Dendritic cell treated with granulocyte-macrophage colony-stimulating factor and Interleukin-4, amounts not matched to agents 40 ng/mL and 50 ng/mL, for 4 days (primary cell): Measurements from ENCODE around the gene RPS19BP1.

Source experiments
- H3K27ac Mint-ChIP-seq: one replicate; pipeline ENCODE4 v1.8.0; 2022; ENCODE audit warnings: mild to moderate bottlenecking, mixed read lengths
- H3K27me3 Mint-ChIP-seq: one replicate; pipeline ENCODE4 v1.8.0; 2022; ENCODE audit warnings: mild to moderate bottlenecking, mixed read lengths
- H3K36me3 Mint-ChIP-seq: one replicate; pipeline ENCODE4 v1.8.0; 2022; ENCODE audit warnings: low read depth, mixed read lengths
- H3K4me1 Mint-ChIP-seq: one replicate; pipeline ENCODE4 v1.8.0; 2022; ENCODE audit warnings: low read depth, mixed read lengths
- H3K4me3 Mint-ChIP-seq: one replicate; pipeline ENCODE4 v1.8.0; 2022; ENCODE audit warnings: mild to moderate bottlenecking, moderate library complexity, mixed read lengths
- H3K9me3 Mint-ChIP-seq: one replicate; pipeline ENCODE4 v1.8.0; 2022; ENCODE audit warnings: mixed read lengths
- intact Hi-C: fragments of 100-400 bp; cut with micrococcal nuclease; formaldehyde crosslinking; loops from one replicate; pipeline ENCODE4 v1.15.0; 2022

The RPS19BP1 gene

DNA sequence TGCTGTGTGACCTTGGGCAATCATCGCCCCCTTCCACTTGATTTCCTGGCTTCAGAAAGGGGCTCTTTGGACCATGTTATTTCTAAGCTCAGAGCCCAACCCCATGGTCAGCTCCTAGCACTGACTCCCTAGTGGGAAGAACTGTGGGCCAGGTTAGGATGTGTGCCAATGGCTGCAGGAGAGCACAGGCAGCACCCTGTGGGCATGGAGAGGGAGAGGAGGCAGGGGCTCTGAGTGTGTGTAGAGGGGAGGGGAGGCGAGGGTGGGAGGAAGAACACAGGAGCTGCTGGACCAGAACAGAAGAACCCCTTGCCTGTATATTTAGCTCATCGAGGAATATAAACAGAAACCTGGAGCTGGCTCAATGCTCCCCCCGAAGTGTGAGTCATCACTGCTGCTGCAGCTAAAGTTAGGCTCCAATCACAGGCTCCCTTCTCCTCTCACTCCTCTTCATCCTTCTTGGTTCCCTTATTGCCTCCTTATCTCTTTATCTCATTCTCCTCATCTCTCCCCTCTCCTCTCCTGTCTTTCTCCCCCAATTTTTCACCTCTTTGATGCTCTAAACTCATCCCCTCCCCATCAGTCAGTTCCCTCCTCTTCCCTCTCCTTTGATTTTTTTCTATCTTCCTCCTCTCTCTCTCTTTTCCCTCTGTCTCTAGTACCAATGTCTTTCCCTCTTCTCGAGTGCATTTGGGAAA is 14.5 kb upstream of the RPS19BP1 start:
- Mint-ChIP-seq H3K27ac (no peak overlapping the region), H3K4me3 (no peak overlapping the region), H3K9me3 (no peaks in the 10 kb centered on the region), H3K36me3 (no peaks in the 10 kb centered on the region), H3K4me1 (peaks cover 5% of the 10 kb centered on the region), H3K27me3 (peaks cover 72% of the 10 kb centered on the region)
- intact Hi-C loops: no loop called here

DNA sequence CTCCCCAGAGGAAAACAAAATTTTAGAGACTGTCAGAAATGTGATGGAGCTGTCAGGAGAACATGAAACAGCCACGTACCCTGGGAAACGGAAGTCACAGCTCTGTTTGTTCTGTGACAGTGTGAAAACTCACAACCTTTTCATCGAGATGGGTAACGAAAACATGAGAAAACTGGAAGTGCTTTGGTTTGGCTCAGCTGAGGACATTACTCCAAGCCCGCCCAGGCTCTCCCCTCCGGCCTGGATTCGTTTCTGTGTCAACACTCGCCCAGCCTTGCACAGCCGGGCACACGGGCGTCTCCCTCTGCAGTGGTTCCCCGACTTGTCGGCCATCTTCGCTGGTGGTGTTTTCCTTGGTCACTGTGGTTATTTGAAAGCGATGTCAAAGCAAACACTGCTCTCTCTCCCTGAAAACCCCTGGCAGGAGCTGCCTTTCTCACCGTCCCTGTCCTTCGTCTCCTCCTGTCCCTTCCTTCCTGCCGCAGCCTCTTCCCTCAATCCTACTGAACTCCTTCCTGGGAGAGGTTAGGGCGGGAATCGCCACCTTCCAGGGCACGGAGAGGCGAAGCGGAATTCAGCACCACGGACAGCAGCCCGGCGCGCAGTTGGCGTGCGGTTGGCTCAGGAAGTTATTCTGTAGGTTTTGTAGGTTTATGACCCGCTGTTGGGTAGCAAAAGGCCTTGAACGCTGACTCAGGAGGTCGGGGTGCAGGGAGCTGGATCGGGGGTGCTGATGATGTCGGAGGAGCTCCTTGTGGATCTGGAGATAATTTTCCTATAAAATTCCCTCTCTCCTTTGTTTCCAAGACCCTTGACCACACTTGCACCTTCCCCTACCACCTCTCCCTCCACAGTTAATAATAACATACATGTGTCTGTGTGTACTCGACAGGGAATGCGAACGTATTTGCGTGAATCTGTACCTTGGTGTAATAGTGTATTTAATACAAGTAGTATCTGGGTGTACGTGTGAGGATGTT is 13.1 kb upstream of the RPS19BP1 start:
- no peak overlapping the region for H3K27ac Mint-ChIP-seq

DNA sequence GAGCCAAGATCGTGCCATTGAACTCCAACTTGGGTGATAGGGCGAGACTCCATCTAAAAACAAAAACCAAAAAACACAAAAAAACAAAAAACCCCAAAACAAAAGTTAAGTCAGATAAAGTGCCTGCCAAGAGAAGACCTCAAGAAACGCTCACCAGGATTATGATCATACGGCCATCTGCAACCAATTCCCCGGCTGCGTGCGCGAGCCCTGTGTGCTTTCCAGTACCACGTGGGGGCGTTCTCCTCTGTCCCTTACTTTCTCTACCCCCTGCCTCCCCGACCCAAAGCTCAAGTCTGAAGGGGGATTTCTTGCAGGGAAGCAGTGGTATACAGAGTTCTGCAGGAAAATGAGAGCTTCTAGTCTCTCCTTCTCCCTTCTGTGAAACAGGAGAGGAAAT is 10.5 kb upstream of the RPS19BP1 start:
- Mint-ChIP-seq H3K36me3 (no peaks in the 10 kb centered on the region), H3K27me3 (peaks cover 68% of the 10 kb centered on the region), H3K4me1 (peaks cover 5% of the 10 kb centered on the region), H3K27ac (no peak overlapping the region), H3K4me3 (no peak overlapping the region), H3K9me3 (no peaks in the 10 kb centered on the region)
- intact Hi-C loops: no loop called here

More for the DNA sequence above, 13.1 kb upstream of the RPS19BP1 start:
- H3K36me3 Mint-ChIP-seq: no peaks in the 10 kb centered on the region
- H3K9me3 Mint-ChIP-seq: no peaks in the 10 kb centered on the region
- no peak overlapping the region for H3K4me3 Mint-ChIP-seq
- H3K4me1 Mint-ChIP-seq: peaks cover 5% of the 10 kb centered on the region
- H3K27me3 Mint-ChIP-seq: peaks cover 65% of the 10 kb centered on the region
- intact Hi-C loops: no loop called here

GRCh38 chr22:39537975-39538374 is 5.4 kb upstream of the RPS19BP1 start:
- Mint-ChIP-seq H3K27ac (no peak overlapping the region), H3K27me3 (peaks cover 22% of the 10 kb centered on the region), H3K9me3 (no peaks in the 10 kb centered on the region), H3K36me3 (no peaks in the 10 kb centered on the region), H3K4me3 (no peak overlapping the region), H3K4me1 (peaks cover 10% of the 10 kb centered on the region)
- intact Hi-C loops: loop anchor here (5.0 kb wide), 1 partner anchor 269 kb away; no protein-coding TSS in a partner anchor

GRCh38 chr22:39536711-39537110 is 4.2 kb upstream of the RPS19BP1 start:
- Mint-ChIP-seq H3K27me3 (peaks cover 13% of the 10 kb centered on the region), H3K9me3 (no peaks in the 10 kb centered on the region), H3K27ac (no peak overlapping the region), H3K4me1 (peaks cover 15% of the 10 kb centered on the region), H3K36me3 (peaks cover 11% of the 10 kb centered on the region), H3K4me3 (no peak overlapping the region)
- intact Hi-C loops: loop anchor here (5.0 kb wide), 1 partner anchor 271 kb away; no protein-coding TSS in a partner anchor

GRCh38 chr22:39535831-39536449 is 3.4 kb upstream of the RPS19BP1 start:
- intact Hi-C loops: loop anchor here (5.0 kb wide), 1 partner anchor 271 kb away; no protein-coding TSS in a partner anchor
- H3K4me1 Mint-ChIP-seq: peaks cover 22% of the 10 kb centered on the region

GRCh38 chr22:39535357-39535725 is 2.8 kb upstream of the RPS19BP1 start:
- no peak overlapping the region for H3K4me3 Mint-ChIP-seq
- peaks cover 8% of the 10 kb centered on the region for H3K27me3 Mint-ChIP-seq
- intact Hi-C loops: loop anchor here (5.0 kb wide), 1 partner anchor 272 kb away; no protein-coding TSS in a partner anchor
- no peaks in the 10 kb centered on the region for H3K9me3 Mint-ChIP-seq
- no peak overlapping the region for H3K27ac Mint-ChIP-seq
- H3K4me1 Mint-ChIP-seq: peaks cover 28% of the 10 kb centered on the region
- H3K36me3 Mint-ChIP-seq: peaks cover 25% of the 10 kb centered on the region

More at GRCh38 chr22:39535831-39536449, 3.4 kb upstream of the RPS19BP1 start:
- H3K36me3 Mint-ChIP-seq: peaks cover 19% of the 10 kb centered on the region
- peaks cover 11% of the 10 kb centered on the region for H3K27me3 Mint-ChIP-seq
- H3K9me3 Mint-ChIP-seq: no peaks in the 10 kb centered on the region
- H3K27ac Mint-ChIP-seq: no peak overlapping the region
- no peak overlapping the region for H3K4me3 Mint-ChIP-seq

GRCh38 chr22:39534591-39535356 is 2.2 kb upstream of the RPS19BP1 start:
- H3K27me3 Mint-ChIP-seq: peaks cover 3% of the 10 kb centered on the region
- peaks cover 31% of the 10 kb centered on the region for H3K36me3 Mint-ChIP-seq
- no peak overlapping the region for H3K4me3 Mint-ChIP-seq
- no peaks in the 10 kb centered on the region for H3K9me3 Mint-ChIP-seq
- no peak overlapping the region for H3K27ac Mint-ChIP-seq
- intact Hi-C loops: loop anchor here (1.0 to 5.0 kb wide), 3 partner anchors 273 to 508 kb away; no protein-coding TSS in a partner anchor
- peaks cover 34% of the 10 kb centered on the region for H3K4me1 Mint-ChIP-seq

DNA sequence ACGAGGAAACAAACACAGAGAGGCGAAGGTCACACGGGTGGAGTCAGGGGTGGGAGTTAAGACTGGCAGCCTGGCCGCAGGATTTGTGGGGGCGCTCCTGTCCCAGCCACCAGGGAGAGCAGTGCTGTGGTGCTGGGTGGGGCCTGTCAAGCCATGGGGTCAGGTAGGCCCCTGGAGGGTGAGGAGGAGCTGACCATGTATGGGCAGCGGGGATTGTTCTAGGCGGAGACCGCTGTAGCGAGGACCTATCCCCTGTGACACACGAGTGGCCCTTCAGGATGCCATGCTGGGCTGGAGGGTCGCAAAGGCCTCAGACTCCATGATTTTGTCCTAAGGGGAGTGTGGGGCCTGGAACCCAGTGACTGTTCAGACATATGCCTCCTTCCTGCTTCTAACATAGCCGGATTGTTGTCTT is 1.6 kb upstream of the RPS19BP1 start:
- no peaks in the 10 kb centered on the region for H3K27me3 Mint-ChIP-seq
- no peak overlapping the region for H3K27ac Mint-ChIP-seq
- H3K36me3 Mint-ChIP-seq: peaks cover 38% of the 10 kb centered on the region

DNA sequence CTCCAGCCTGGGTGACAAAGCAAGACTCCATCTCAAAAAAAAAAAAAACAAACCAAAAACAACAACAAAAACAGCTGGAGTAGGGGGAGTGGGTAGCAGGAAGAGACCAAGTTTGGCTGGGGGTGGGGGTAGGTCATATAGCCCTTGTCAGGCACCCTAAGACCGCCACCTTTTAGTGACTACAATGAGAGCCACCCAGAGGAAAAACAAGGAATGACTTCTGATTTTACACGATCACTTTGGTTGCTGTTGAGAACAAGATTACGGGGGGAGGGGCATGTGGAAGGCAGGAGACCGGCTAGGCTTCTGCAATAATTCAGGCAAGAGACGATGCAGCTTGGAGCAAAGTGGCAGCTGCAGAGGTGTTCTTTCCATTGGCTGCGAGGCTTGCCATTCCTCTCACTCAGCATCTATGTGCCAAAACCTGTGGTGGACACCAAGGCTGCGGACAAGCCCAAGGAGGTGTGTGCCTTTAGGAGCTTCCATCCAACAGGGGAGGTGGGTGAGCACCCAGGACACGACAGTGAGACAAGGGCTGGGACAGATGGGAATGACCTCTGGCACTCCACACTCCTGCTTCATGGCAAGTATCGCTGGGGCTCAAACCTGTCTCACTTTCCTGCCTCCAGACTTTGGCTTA is 1.7 kb downstream of the RPS19BP1 start:
- H3K9me3 Mint-ChIP-seq: no peaks in the 10 kb centered on the region
- peaks cover 67% of the 10 kb centered on the region for H3K36me3 Mint-ChIP-seq
- H3K27me3 Mint-ChIP-seq: no peaks in the 10 kb centered on the region
- intact Hi-C loops: loop anchor here (5.0 kb wide), 1 partner anchor 511 kb away; no protein-coding TSS in a partner anchor
- peak overlapping the region; percentile 95 for H3K27ac Mint-ChIP-seq
- H3K4me1 Mint-ChIP-seq: peaks cover 72% of the 10 kb centered on the region
- H3K4me3 Mint-ChIP-seq: peak overlapping the region; percentile 61

More for the DNA sequence above, 1.6 kb upstream of the RPS19BP1 start:
- Mint-ChIP-seq H3K9me3 (no peaks in the 10 kb centered on the region), H3K4me1 (peaks cover 41% of the 10 kb centered on the region), H3K4me3 (no peak overlapping the region)
- intact Hi-C loops: loop anchor here (1.0 to 5.0 kb wide), 2 partner anchors 490 to 508 kb away; no protein-coding TSS in a partner anchor

- peaks cover 74% of the 10 kb centered on the region for H3K36me3 Mint-ChIP-seq
- H3K4me3 Mint-ChIP-seq: peak overlapping the region; percentile 61
- intact Hi-C loops: loop anchor here (5.0 kb wide), 1 partner anchor 512 kb away; no protein-coding TSS in a partner anchor
Measured at GRCh38 chr22:39530116-39530515, 2.4 kb downstream of the RPS19BP1 start.

GRCh38 chr22:39529487-39529851 is 3.1 kb downstream of the RPS19BP1 start:
- peaks cover 80% of the 10 kb centered on the region for H3K36me3 Mint-ChIP-seq
- H3K4me1 Mint-ChIP-seq: peaks cover 82% of the 10 kb centered on the region
- intact Hi-C loops: loop anchor here (1.0 to 10.0 kb wide), 4 partner anchors 36 to 688 kb away; partner anchors contain the start of gene RPL3
- H3K27ac Mint-ChIP-seq: peak overlapping the region; percentile 95
- H3K27me3 Mint-ChIP-seq: no peaks in the 10 kb centered on the region
- H3K4me3 Mint-ChIP-seq: peak overlapping the region; percentile 61
- no peaks in the 10 kb centered on the region for H3K9me3 Mint-ChIP-seq

More at GRCh38 chr22:39530116-39530515, 2.4 kb downstream of the RPS19BP1 start:
- no peaks in the 10 kb centered on the region for H3K9me3 Mint-ChIP-seq
- H3K27ac Mint-ChIP-seq: peak overlapping the region; percentile 95
- H3K27me3 Mint-ChIP-seq: no peaks in the 10 kb centered on the region
- H3K4me1 Mint-ChIP-seq: peaks cover 79% of the 10 kb centered on the region
